Measurements from ENCODE around the gene TBC1D28.
A peak's percentile ranks its signal among the peaks of the same experiment; 100 is the strongest.
"Not testable (repeated sequence)": the region's sequence is repeated elsewhere in the genome, so short reads cannot be mapped to it uniquely, and the experiment has no call there.

DNA sequence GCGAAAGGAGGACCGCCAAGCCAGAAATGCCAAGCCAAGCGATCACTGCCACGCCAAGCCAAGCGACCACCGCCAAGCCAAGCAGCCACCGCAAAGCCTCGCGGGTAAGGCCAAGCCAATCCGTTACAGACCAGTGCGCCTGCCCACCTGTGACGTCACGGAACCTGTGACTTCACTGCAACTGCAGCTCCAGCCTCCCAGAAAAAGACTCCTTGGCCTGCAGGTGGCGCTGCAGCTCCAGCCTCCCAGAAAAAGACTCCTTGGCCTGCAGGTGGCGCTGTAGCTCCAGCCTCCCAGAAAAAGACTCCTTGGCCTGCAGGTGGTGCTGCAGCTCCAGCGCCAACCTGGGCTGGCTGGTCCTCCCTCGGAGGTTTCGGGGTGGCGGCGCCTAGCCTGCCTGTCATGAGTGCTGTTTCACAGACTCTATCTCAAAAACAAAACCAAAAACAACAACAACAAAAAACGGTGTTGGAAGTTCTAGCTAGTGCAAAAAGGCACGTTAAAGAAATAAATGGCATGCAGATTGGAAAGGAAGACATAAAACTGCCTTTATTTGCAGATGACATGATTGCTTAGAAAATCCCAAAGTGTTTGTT is 18.6 kb downstream of the TBC1D28 start:
- not testable (repeated sequence) for TF ChIP-seq TAF1, POLR2AphosphoS5, SPI1, POLR2A (IDR thresholded peaks at IDR 0.05; ENCODE audit: low read depth, low read length)
- peak; percentile 58; the same call in 1 of the 2 replicates for TF ChIP-seq POU2F2 (IDR thresholded peaks at IDR 0.05; ENCODE audit: low read depth, low read length)
- TF ChIP-seq PAX5 (IDR thresholded peaks at IDR 0.05; ENCODE audit: insufficient read depth, low read length, severe bottlenecking), result peak; percentile 44
